ENCODE results near the gene FAM3A. TPM values are rescaled to one million over a fixed set of nuclear protein-coding genes. Genes with fewer than 3 reads are reported as not detected.
A peak's percentile ranks its signal among the peaks of the same experiment; 100 is the strongest.

Gene FAM3A
- total and polyA plus RNA-seq, 5 donors = 55.4 to 68.6 (median 60.4) TPM

GRCh38 chrX:154477891-154478477, 38.0 kb downstream of the FAM3A start:
- no peak overlapping the region for H3K27ac ChIP-seq (ENCODE audit: low read length)
- WGBS = 51% methylated on average over 24 of the region's 24 CpGs
- ATAC-seq = peak in 1 of 2 donors; percentile 1

GRCh38 chrX:154476821-154477220, 39.2 kb downstream of the FAM3A start:
- DNase-seq (no peak), ATAC-seq (no peak)
- 83% methylated on average over 8 of the region's 8 CpGs for WGBS
- intact Hi-C loops (cut with DNase I) = no loop called here
- no peaks in the 10 kb centered on the region for H3K9me3 ChIP-seq (ENCODE audit: control insufficient read depth, low read length)
- no peaks in the 10 kb centered on the region for H3K27me3 ChIP-seq (ENCODE audit: control insufficient read depth, insufficient read depth)
- no peak overlapping the region for H3K27ac ChIP-seq (ENCODE audit: low read length)
- H3K4me1 ChIP-seq (ENCODE audit: control insufficient read depth, insufficient read depth, low read length) = peaks cover 2% of the 10 kb centered on the region
- no peak overlapping the region for H3K4me3 ChIP-seq (ENCODE audit: low read length)

More at GRCh38 chrX:154477891-154478477, 38.0 kb downstream of the FAM3A start:
- Histone ChIP-seq H3K9me3 (ENCODE audit: control insufficient read depth, low read length) (no peaks in the 10 kb centered on the region), H3K4me1 (ENCODE audit: control insufficient read depth, insufficient read depth, low read length) (peaks cover 2% of the 10 kb centered on the region), H3K4me3 (ENCODE audit: low read length) (peak overlapping the region; percentile 43), H3K27me3 (ENCODE audit: control insufficient read depth, insufficient read depth) (no peaks in the 10 kb centered on the region)
- intact Hi-C loops (cut with DNase I) = no loop called here
- peak in 1 of 3 donors; percentile 58 for DNase-seq

DNA sequence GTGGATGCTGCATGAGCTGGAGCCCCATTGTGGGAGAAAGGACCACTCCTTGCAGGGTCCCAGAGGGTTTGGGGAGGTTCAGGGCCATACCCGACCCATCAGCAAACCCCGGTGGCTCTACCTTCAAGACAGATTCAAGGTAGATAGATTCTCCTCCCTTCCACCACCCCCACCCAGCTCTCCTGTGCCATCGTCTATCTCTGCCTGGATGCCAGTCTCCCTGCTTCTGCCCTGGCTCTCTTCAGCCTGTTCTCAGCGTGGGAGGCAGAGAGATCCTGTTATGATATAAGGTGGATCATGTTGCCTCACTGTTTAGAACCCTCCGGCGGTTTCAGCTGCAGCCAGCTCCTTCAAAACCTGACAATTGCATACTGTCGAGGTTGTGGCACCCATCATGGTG, 42.3 kb downstream of the FAM3A start:
- WGBS = 69% methylated on average over 7 of the region's 7 CpGs

DNA sequence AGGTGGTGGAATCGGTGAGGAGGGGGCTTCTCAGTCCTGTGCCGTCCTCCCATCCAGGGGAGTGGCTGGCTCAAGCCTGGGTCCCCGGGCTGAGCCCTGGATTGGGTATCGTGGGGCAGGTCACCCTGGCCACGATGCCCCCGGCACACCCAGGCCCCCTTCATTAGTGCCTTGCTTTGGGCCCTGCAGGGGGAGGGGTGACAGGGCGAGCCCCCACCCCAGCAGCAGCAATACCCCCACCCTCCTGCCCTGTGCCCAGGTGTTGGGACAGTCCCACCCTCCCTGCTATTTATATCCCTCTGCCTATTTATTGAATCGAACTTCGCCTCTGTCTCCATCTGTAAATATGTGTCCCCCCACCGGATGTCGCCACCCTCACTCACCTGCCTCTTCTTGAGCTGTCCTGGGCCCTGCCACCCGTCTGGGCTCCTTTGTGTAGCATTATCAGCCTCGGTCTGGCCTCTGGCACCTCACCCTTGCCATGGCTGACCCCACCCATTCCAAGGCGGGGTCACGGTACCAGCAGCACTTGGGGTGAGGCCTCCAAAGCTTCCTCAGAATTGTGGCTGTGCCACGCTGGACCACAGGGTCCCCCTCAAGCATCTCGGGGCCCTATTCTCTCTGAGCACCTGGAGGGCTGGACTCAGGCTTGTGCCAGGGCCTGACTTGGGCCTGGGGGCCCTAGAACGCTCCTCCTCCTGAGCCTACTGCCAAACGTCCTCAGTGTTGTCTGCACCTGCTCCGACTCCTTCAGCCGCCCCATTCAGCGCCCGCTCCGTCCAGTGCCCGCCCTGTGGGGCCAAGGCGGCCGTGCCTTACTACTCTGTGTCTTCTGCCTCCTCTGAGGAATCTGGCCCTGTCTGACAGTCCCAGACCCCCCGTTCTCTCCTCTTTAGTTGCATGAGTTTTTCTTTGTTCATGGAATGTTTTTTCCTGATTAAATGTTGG, 43.1 kb downstream of the FAM3A start:
- ATAC-seq (no peak), DNase-seq (peak in 2 of 3 donors; percentile 11 to 42)
- Histone ChIP-seq H3K27ac (ENCODE audit: low read length) (no peak overlapping the region), H3K9me3 (ENCODE audit: control insufficient read depth, low read length) (no peaks in the 10 kb centered on the region), H3K27me3 (ENCODE audit: control insufficient read depth, insufficient read depth) (no peaks in the 10 kb centered on the region), H3K4me1 (ENCODE audit: control insufficient read depth, insufficient read depth, low read length) (no peaks in the 10 kb centered on the region), H3K4me3 (ENCODE audit: low read length) (no peak overlapping the region)
- intact Hi-C loops (cut with DNase I) = no loop called here
- 77% methylated on average over 28 of the region's 28 CpGs for WGBS

More for the DNA sequence above, 42.3 kb downstream of the FAM3A start:
- intact Hi-C loops (cut with DNase I) = no loop called here
- Histone ChIP-seq H3K4me1 (ENCODE audit: control insufficient read depth, insufficient read depth, low read length) (no peaks in the 10 kb centered on the region), H3K4me3 (ENCODE audit: low read length) (no peak overlapping the region), H3K27me3 (ENCODE audit: control insufficient read depth, insufficient read depth) (no peaks in the 10 kb centered on the region), H3K9me3 (ENCODE audit: control insufficient read depth, low read length) (no peaks in the 10 kb centered on the region), H3K27ac (ENCODE audit: low read length) (no peak overlapping the region)
- no peak for ATAC-seq
- no peak for DNase-seq

DNA sequence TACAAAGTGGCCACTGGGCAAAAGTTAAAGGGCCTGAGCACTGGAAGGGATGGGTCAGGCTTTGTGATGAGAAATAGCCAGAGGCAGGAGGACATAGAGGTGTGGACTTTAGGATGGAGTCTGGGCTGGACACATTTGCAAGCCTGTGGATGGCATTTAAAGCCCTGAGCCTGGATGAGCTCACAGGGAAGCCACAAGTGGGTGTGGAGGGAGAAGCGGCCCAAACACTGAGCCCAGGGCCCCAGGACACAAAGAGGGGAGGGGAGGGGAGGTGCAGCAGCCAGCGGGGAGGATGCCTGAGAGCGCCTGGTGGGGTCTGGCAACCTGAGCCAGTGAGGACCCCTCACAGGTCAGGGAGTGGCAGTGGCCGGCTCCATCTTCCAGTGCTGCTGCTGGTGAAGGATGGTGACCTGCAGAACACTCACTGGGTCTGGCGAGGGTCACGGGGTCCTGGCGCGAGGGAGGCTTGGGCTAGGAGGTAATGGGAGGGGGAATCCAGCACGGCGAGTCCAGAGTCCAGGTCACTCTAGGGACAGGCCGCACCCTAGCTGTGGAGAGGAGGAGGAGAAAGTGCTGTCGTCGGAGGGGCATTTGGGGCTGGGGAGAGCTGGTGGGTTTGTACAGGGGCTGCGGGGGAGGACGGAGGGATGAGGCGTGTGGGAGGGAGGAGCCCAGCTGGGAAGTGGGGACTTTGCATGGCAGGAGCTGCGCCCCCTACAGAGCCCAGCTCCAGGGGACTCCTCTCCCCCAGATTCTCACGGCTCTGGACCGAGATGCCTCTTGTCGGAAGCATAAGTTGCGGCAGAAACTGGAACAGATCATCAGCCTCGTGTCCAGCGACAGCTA, 44.0 kb downstream of the FAM3A start:
- ATAC-seq (no peak), DNase-seq (peak in 1 of 3 donors; percentile 49)
- WGBS = 85% methylated on average over 23 of the region's 23 CpGs
- no peaks in the 10 kb centered on the region for H3K27me3 ChIP-seq (ENCODE audit: control insufficient read depth, insufficient read depth)
- H3K9me3 ChIP-seq (ENCODE audit: control insufficient read depth, low read length) = no peaks in the 10 kb centered on the region
- no peak overlapping the region for H3K27ac ChIP-seq (ENCODE audit: low read length)
- intact Hi-C loops (cut with DNase I) = no loop called here
- no peaks in the 10 kb centered on the region for H3K4me1 ChIP-seq (ENCODE audit: control insufficient read depth, insufficient read depth, low read length)
- H3K4me3 ChIP-seq (ENCODE audit: low read length) = no peak overlapping the region

- no peak for ATAC-seq
- Histone ChIP-seq H3K27me3 (ENCODE audit: control insufficient read depth, insufficient read depth) (no peaks in the 10 kb centered on the region), H3K4me1 (ENCODE audit: control insufficient read depth, insufficient read depth, low read length) (no peaks in the 10 kb centered on the region), H3K4me3 (ENCODE audit: low read length) (no peak overlapping the region), H3K9me3 (ENCODE audit: control insufficient read depth, low read length) (no peaks in the 10 kb centered on the region), H3K27ac (ENCODE audit: low read length) (no peak overlapping the region)
- WGBS = 91% methylated on average over 22 of the region's 23 CpGs
- DNase-seq = no peak
- intact Hi-C loops (cut with DNase I) = no loop called here
Observed at GRCh38 chrX:154470914-154471568, 45.0 kb downstream of the FAM3A start.

GRCh38 chrX:154470434-154470833, 45.6 kb downstream of the FAM3A start:
- H3K4me1 ChIP-seq (ENCODE audit: control insufficient read depth, insufficient read depth, low read length) = no peaks in the 10 kb centered on the region
- DNase-seq (peak in 1 of 3 donors; percentile 20), ATAC-seq (no peak)
- no peak overlapping the region for H3K27ac ChIP-seq (ENCODE audit: low read length)
- H3K27me3 ChIP-seq (ENCODE audit: control insufficient read depth, insufficient read depth) = no peaks in the 10 kb centered on the region
- 87% methylated on average over 14 of the region's 14 CpGs for WGBS
- intact Hi-C loops (cut with DNase I) = no loop called here
- H3K4me3 ChIP-seq (ENCODE audit: low read length) = no peak overlapping the region
- H3K9me3 ChIP-seq (ENCODE audit: control insufficient read depth, low read length) = no peaks in the 10 kb centered on the region

- intact Hi-C loops (cut with DNase I) = no loop called here
- ATAC-seq = no peak
- no peaks in the 10 kb centered on the region for H3K4me1 ChIP-seq (ENCODE audit: control insufficient read depth, insufficient read depth, low read length)
- no peak overlapping the region for H3K4me3 ChIP-seq (ENCODE audit: low read length)
- H3K27ac ChIP-seq (ENCODE audit: low read length) = no peak overlapping the region
- no peaks in the 10 kb centered on the region for H3K27me3 ChIP-seq (ENCODE audit: control insufficient read depth, insufficient read depth)
- no peaks in the 10 kb centered on the region for H3K9me3 ChIP-seq (ENCODE audit: control insufficient read depth, low read length)
- peak in 1 of 3 donors; percentile 50 for DNase-seq
- WGBS = 92% methylated on average over 18 of the region's 18 CpGs
Observed at GRCh38 chrX:154469880-154470279, 46.2 kb downstream of the FAM3A start.

GRCh38 chrX:154469114-154469513, 46.9 kb downstream of the FAM3A start:
- ATAC-seq (no peak), DNase-seq (peak in 1 of 3 donors; percentile 51)
- Histone ChIP-seq H3K9me3 (ENCODE audit: control insufficient read depth, low read length) (no peaks in the 10 kb centered on the region), H3K4me3 (ENCODE audit: low read length) (no peak overlapping the region), H3K27ac (ENCODE audit: low read length) (no peak overlapping the region), H3K4me1 (ENCODE audit: control insufficient read depth, insufficient read depth, low read length) (no peaks in the 10 kb centered on the region), H3K27me3 (ENCODE audit: control insufficient read depth, insufficient read depth) (no peaks in the 10 kb centered on the region)
- intact Hi-C loops (cut with DNase I) = no loop called here
- 84% methylated on average over 9 of the region's 9 CpGs for WGBS

GRCh38 chrX:154468217-154468616, 47.8 kb downstream of the FAM3A start:
- Histone ChIP-seq H3K9me3 (ENCODE audit: control insufficient read depth, low read length) (no peaks in the 10 kb centered on the region), H3K4me1 (ENCODE audit: control insufficient read depth, insufficient read depth, low read length) (no peaks in the 10 kb centered on the region), H3K27me3 (ENCODE audit: control insufficient read depth, insufficient read depth) (no peaks in the 10 kb centered on the region), H3K27ac (ENCODE audit: low read length) (no peak overlapping the region), H3K4me3 (ENCODE audit: low read length) (no peak overlapping the region)
- WGBS = 96% methylated on average over 23 of the region's 23 CpGs
- DNase-seq (peak in 1 of 3 donors; percentile 37), ATAC-seq (no peak)
- intact Hi-C loops (cut with DNase I) = no loop called here

Data from right cardiac atrium (tissue), 5 donors.